Measurements from ENCODE around the gene OR2M5.

Gene OR2M5

GRCh38 chr1:248183996-248184395 is 39.0 kb downstream of the OR2M5 start:
- H3K4me1 Mint-ChIP-seq (ENCODE audit: low read depth) = no peaks in the 10 kb centered on the region
- H3K36me3 Mint-ChIP-seq = no peaks in the 10 kb centered on the region
- peaks cover 7% of the 10 kb centered on the region for H3K9me3 Mint-ChIP-seq (ENCODE audit: low read depth)
- H3K4me3 Mint-ChIP-seq = no peak overlapping the region
- H3K27me3 Mint-ChIP-seq = peaks cover 6% of the 10 kb centered on the region
- no peak overlapping the region for H3K27ac Mint-ChIP-seq

GRCh38 chr1:248187363-248187762 is 42.4 kb downstream of the OR2M5 start:
- no peak overlapping the region for H3K27ac Mint-ChIP-seq
- H3K27me3 Mint-ChIP-seq = peaks cover 2% of the 10 kb centered on the region
- peaks cover 7% of the 10 kb centered on the region for H3K9me3 Mint-ChIP-seq (ENCODE audit: low read depth)
- no peaks in the 10 kb centered on the region for H3K36me3 Mint-ChIP-seq
- no peaks in the 10 kb centered on the region for H3K4me1 Mint-ChIP-seq (ENCODE audit: low read depth)
- no peak overlapping the region for H3K4me3 Mint-ChIP-seq

- no peaks in the 10 kb centered on the region for H3K36me3 Mint-ChIP-seq
- H3K27ac Mint-ChIP-seq = no peak overlapping the region
- peaks cover 2% of the 10 kb centered on the region for H3K27me3 Mint-ChIP-seq
- no peaks in the 10 kb centered on the region for H3K4me1 Mint-ChIP-seq (ENCODE audit: low read depth)
- no peak overlapping the region for H3K4me3 Mint-ChIP-seq
- H3K9me3 Mint-ChIP-seq (ENCODE audit: low read depth) = no peaks in the 10 kb centered on the region
Measured at GRCh38 chr1:248189026-248189425, 44.1 kb downstream of the OR2M5 start.

GRCh38 chr1:248194117-248194516 is 49.2 kb downstream of the OR2M5 start:
- Mint-ChIP-seq H3K36me3 (no peaks in the 10 kb centered on the region), H3K4me3 (no peak overlapping the region), H3K27me3 (no peaks in the 10 kb centered on the region), H3K4me1 (ENCODE audit: low read depth) (no peaks in the 10 kb centered on the region), H3K9me3 (ENCODE audit: low read depth) (no peaks in the 10 kb centered on the region), H3K27ac (no peak overlapping the region)
